GM21381 (cell line): ENCODE measurements around the gene ASCC2.
"Not testable (repeated sequence)": the region's sequence is repeated elsewhere in the genome, so short reads cannot be mapped to it uniquely, and the experiment has no call there.

Source experiments
- ATAC-seq: cut with Tn5 transposase; IDR thresholded peaks from one replicate; pipeline ENCODE4 v1.9.1; 2021; ENCODE audit warnings: mild to moderate bottlenecking, moderate library complexity; ENCODE audit not compliant: unreplicated experiment

ASCC2 gene

DNA sequence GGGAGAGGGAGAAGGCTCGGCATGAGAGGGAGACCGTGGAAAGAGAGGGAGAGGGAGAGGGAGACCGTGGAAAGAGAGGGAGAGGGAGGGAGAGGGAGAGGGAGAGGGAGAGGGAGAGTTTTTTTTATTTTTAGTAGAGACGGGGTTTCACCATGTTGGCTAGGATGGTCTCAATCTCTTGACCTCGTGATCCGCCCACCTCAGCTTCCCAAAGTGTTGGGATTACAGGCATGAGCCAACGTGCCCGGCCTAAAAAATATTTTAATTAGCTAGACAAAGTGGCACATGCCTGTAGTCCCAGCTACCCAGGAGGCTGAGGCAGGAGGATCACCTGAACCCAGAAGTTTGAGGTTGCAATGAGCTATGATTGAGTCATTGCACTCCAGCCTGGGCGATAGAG, 21.0 kb upstream of the ASCC2 start:
- not testable (repeated sequence) for ATAC-seq

DNA sequence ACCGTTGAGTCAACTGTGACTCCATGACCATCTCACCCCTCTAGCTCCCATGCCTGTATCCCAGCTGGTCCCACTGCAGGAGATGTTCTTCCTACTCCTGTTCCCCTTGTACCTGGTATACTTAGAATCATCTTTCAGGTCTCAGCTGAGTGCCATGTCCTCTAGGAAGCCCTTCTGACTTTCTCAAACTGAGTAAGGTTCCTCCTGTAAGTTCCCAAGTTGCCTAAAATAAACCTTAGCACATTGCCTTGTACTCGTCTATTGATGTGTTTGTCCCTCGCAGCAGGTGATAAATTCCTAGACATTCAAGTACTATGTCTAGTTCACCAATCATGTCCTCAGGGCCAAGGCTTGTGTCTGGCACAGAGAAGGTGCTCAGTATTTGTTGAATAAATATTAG, 18.4 kb upstream of the ASCC2 start:
- ATAC-seq = no peak

- no peak for ATAC-seq
These were observed 17.6 kb upstream of the ASCC2 start for GRCh38 chr22:29855611-29856181.

GRCh38 chr22:29854432-29854831, 16.4 kb upstream of the ASCC2 start:
- ATAC-seq = no peak

DNA sequence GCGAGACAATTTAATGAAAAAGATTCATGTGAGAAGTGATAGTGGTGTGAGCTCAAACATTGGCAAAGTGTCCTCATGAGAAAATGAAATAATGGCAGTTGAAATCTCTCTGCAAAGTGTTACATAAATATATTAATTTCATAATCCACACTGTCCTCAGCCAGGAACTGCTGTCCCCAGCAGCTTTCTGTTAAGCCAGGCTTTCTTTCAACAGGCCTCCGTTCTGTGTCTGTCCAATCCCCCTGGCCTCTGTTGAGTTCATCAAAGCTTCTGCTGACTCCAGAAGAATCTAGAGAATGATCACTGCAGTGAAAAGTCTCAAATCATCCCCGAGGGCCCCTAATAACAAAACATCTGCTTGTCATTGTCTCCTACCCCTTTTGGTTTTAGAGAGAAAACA, 10.0 kb upstream of the ASCC2 start:
- no peak for ATAC-seq

GRCh38 chr22:29846290-29846689, 8.2 kb upstream of the ASCC2 start:
- ATAC-seq = no peak

GRCh38 chr22:29842740-29843139, 4.7 kb upstream of the ASCC2 start:
- no peak for ATAC-seq

- no peak for ATAC-seq
These were observed 4.1 kb upstream of the ASCC2 start for GRCh38 chr22:29842172-29842571.

- no peak for ATAC-seq
These were observed 2.4 kb upstream of the ASCC2 start for GRCh38 chr22:29840498-29840897.

DNA sequence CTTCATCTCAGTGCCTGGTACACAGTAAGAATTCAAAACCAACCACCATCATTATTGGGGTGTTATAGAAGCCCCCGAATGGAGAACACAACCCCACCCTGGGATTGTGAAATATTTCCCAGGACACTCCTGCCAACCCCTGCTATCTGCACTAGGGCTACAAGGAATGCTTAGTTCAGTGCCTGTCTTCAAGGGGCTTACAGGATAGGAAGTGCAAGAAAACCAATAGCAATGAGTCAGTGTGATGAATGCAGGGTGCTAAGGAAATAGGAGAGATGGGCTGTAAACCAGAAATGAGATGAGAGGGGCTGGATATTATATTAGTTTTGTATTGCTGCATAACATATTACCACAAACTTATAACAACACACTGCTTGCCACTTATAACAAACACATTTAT, 965 bp upstream of the ASCC2 start:
- ATAC-seq = no peak

DNA sequence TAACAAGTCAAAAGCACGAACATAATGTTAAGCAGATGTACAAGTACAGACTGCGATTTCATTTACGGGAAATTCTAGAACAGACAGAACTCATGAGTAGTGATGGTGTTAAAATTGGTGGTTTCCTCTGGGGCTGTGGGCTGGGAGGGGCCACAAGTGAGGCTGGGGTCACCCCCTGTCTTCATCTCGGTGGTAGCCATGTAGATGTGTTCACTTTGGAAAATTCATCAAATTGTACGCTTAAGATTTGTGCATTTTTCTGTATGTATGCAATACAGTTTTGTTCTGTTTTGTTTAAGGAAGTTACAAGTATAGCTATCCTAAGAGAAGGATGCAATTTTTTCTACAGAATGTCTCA, 504 bp upstream of the ASCC2 start:
- no peak for ATAC-seq

DNA sequence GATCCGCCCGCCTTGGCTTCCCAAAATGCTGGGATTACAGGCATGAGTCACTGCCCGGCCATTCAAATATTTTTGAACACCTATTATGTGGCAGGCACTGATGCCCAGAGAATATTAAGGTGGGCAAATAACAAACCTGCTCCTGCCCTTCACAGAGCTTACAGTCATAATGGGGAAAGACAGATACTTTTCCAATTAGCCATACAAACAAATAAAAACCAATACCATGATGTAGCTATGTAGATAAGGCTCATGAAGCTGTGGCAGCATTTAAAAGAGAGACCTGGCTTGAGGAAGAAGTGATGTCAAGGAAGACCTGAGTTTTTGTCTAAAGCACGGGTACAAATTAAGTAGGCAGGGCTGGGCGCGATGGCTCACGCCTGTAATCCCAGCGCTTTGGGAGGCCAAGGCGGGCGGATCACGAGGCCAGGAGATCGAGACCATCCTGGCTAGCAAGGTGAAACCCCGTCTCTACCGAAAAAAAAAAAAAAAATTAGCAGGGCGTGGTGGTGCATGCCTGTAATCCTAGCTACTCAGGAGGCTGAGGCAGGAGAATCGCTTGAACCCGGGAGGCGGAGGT, 1.2 kb downstream of the ASCC2 start:
- not testable (repeated sequence) for ATAC-seq

GRCh38 chr22:29834046-29834445, 4.0 kb downstream of the ASCC2 start:
- ATAC-seq = no peak

GRCh38 chr22:29833392-29833965, 4.6 kb downstream of the ASCC2 start:
- ATAC-seq = no peak

GRCh38 chr22:29831958-29832357, 6.1 kb downstream of the ASCC2 start:
- no peak for ATAC-seq

GRCh38 chr22:29831186-29831921, 6.7 kb downstream of the ASCC2 start:
- ATAC-seq = no peak

- no peak for ATAC-seq
These were observed 7.5 kb downstream of the ASCC2 start for GRCh38 chr22:29830585-29830984.

DNA sequence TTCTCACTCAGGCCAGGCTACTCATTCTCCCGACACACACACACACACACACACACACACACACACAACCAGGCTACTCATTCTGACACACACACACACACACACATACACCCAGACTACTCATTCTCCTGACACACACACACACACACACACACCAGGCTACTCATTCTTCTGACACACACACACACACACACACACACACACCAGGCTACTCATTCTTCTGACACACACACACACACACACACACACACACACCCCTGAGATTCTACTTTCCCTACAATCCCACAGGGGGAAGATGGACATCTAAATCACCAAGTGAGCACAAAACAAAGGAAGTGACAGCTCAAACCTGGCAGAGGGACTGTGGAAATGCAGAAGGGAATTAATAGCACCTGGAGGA, 10.3 kb downstream of the ASCC2 start:
- not testable (repeated sequence) for ATAC-seq

DNA sequence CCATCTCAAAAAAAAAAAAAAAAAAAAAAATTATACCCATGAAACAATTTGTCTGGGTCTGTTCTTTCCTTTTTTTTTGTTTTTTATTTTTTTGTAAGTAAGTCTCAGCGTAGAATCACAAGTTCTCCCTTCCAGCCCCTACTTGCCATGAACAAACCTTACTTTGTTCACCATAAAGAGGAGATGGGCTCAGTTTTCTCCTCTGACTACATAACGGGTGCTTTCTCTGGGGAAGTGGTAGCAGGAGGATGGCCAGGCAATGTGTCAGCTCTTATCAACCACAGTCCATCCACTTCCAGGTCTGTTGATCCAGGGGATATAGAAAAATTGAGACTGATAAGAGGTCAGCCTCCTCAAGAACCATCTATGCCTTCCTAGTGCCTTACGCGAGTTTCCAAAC, 11.0 kb downstream of the ASCC2 start:
- no peak for ATAC-seq

- ATAC-seq = no peak
These were observed 12.5 kb downstream of the ASCC2 start for GRCh38 chr22:29825578-29825977.

DNA sequence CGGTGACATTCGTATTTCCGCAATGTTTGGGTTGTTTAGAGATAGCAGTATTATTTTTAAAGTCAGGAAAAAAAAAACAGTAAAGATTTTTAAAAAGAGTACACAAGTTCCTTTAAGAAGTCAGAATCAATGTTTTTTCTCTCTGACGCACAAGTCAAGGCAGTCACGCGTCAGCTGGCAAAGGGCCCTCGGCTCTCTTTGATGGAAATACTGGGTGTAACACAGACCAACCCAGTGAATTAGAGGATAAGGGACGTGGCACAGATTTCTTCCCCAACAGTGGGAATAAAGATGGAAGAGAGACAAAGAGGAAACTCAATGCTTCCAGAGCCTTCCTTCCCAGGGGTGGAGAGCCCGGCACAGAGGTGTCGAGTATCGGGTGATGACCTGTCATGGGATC, 13.4 kb downstream of the ASCC2 start:
- ATAC-seq = no peak

GRCh38 chr22:29821291-29822016, 16.6 kb downstream of the ASCC2 start:
- ATAC-seq = peak; percentile 66
